Thyroid gland (tissue), 4 donors: ENCODE results near the gene PPM1E.

Experiments used
- CTCF ChIP-seq, 6 experiments: fragments of 200-600 bp in 3 of 6; fragments of 450-650 bp in 3 of 6; sonication (generic) in 3 of 6; IDR thresholded peaks; one replicate each; pipeline ENCODE4 v1.5.1; 2016 to 2019; ENCODE audit warnings: antibody characterized with exemption in 6 of 6, mild to moderate bottlenecking in 2 of 6, inconsistent platforms in 1 of 6, moderate library complexity in 1 of 6
- POLR2A ChIP-seq, 2 donors: fragments of 450-650 bp; IDR thresholded peaks; one replicate each; pipeline ENCODE4 v1.6.1; 2017; ENCODE audit warnings: antibody characterized with exemption in 2 of 2, mild to moderate bottlenecking in 2 of 2, moderate library complexity in 1 of 2

GRCh38 chr17:58947824-58948223 is 192.2 kb downstream of the PPM1E start:
- TF ChIP-seq CTCF (IDR thresholded peaks at IDR 0.05) (no peak), POLR2A (IDR thresholded peaks at IDR 0.05) (no peak)
